ENCODE results near the gene LST1.
A peak's percentile ranks its signal among the peaks of the same experiment; 100 is the strongest.
"Not testable (repeated sequence)": the region's sequence is repeated elsewhere in the genome, so short reads cannot be mapped to it uniquely, and the experiment has no call there.

Gene LST1

GRCh38 chr6:31547727-31548543 is 38.1 kb upstream of the LST1 start:
- ChIA-PET POLR2A (interaction anchor here (0.8 to 1.6 kb wide), 6 partner anchors 11 to 288 kb away, joined by 3 to 6 read pairs (median 4); partner anchors contain the start of gene HSPA1B), CTCF (interaction anchor here (1.0 to 38.4 kb wide), 5 partner anchors 15 to 77 kb away, joined by 3 to 1569 read pairs (median 3); partner anchors contain the start of genes LST1, LTB, NCR3 and TNF)
- TF ChIP-seq CTCF (IDR thresholded peaks at IDR 0.05; ENCODE audit: insufficient read depth, low read length, missing control alignments): no peak
- DNase-seq (ENCODE audit: low read depth, low spot score): no peak
- peak overlapping the region; percentile 58 for H3K4me3 ChIP-seq (ENCODE audit: low read depth, low read length)

DNA sequence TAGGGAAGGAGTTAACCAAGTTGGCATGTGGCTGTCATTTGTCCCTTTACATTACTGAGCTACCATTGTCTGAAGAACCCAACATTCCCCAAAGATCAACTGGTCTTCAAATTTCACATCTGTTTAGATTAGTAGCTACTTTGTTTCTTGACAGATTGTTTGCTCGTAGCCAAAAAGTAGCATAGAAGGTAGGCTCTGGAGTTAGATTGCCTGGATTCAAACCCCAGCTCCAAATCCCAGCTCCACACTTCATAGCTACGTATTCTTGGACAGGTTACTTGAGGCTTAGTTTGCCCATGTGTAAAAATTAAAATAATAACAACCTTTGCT is 37.6 kb upstream of the LST1 start:
- no peak for DNase-seq (ENCODE audit: low read depth, low spot score)
- TF ChIP-seq CTCF (IDR thresholded peaks at IDR 0.05; ENCODE audit: insufficient read depth, low read length, missing control alignments): no peak
- POLR2A ChIA-PET: interaction anchor here (1.6 kb wide), 1 partner anchor 279 kb away, joined by 5 read pairs; the partner anchor contains the start of gene HSPA1B
- CTCF ChIA-PET: interaction anchor here (1.0 to 38.4 kb wide), 4 partner anchors 15 to 77 kb away, joined by 3 to 1569 read pairs (median 3); partner anchors contain the start of genes LST1, LTB, NCR3 and TNF
- peak overlapping the region; percentile 58 for H3K4me3 ChIP-seq (ENCODE audit: low read depth, low read length)

GRCh38 chr6:31551371-31551770 is 34.7 kb upstream of the LST1 start:
- DNase-seq (ENCODE audit: low read depth, low spot score); H3K4me3 ChIP-seq (ENCODE audit: low read depth, low read length); POLR2A ChIA-PET: not testable (repeated sequence)
- CTCF ChIA-PET: interaction anchor here (0.9 to 38.4 kb wide), 8 partner anchors 9 to 320 kb away, joined by 3 to 1569 read pairs (median 4); partner anchors contain the start of genes LST1, LTB, NCR3 and TNF
- TF ChIP-seq CTCF (IDR thresholded peaks at IDR 0.05; ENCODE audit: insufficient read depth, low read length, missing control alignments): peak; percentile 21

- ChIA-PET POLR2A (no interaction called here), CTCF (interaction anchor here (4.7 to 38.4 kb wide), 2 partner anchors 11 to 32 kb away, joined by 17 to 1569 read pairs; partner anchors contain the start of genes ATP6V1G2, LST1, LTB and NCR3)
- no peak overlapping the region for H3K4me3 ChIP-seq (ENCODE audit: low read depth, low read length)
- DNase-seq (ENCODE audit: low read depth, low spot score): no peak
- no peak for TF ChIP-seq CTCF (IDR thresholded peaks at IDR 0.05; ENCODE audit: insufficient read depth, low read length, missing control alignments)
These were observed 29.8 kb upstream of the LST1 start for GRCh38 chr6:31556307-31556706.

GRCh38 chr6:31557443-31558317 is 28.4 kb upstream of the LST1 start:
- ChIA-PET POLR2A (no interaction called here), CTCF (interaction anchor here (4.7 to 38.4 kb wide), 2 partner anchors 12 to 30 kb away, joined by 17 to 1569 read pairs; partner anchors contain the start of genes ATP6V1G2, LST1, LTB and NCR3)
- no peak overlapping the region for H3K4me3 ChIP-seq (ENCODE audit: low read depth, low read length)
- TF ChIP-seq CTCF (IDR thresholded peaks at IDR 0.05; ENCODE audit: insufficient read depth, low read length, missing control alignments): no peak
- no peak for DNase-seq (ENCODE audit: low read depth, low spot score)
